OCI-LY1 (cell line): Measurements from ENCODE around the gene APC.
A peak's percentile ranks its signal among the peaks of the same experiment; 100 is the strongest.

Experiments used
- H2AFZ ChIP-seq: fragments of 200-600 bp; sonication (generic), shearing (Covaris generic); 2 replicates; pipeline ENCODE4 v1.6.0; 2014; ENCODE audit warnings: antibody characterized with exemption, mild to moderate bottlenecking, low read length
- H3F3A ChIP-seq: fragments of 200-600 bp; sonication (generic), shearing (Covaris generic); 2 replicates; pipeline ENCODE4 v1.6.0; 2014; ENCODE audit warnings: mild to moderate bottlenecking, antibody characterized with exemption, low read length, moderate library complexity; ENCODE audit not compliant: insufficient read depth
- H3K27ac ChIP-seq: fragments of 200-600 bp; sonication (generic); 2 replicates; pipeline ENCODE4 v1.5.1; 2014; ENCODE audit warnings: low read length, mixed run types, mild to moderate bottlenecking, low read depth; ENCODE audit not compliant: poor library complexity, severe bottlenecking
- H3K27me3 ChIP-seq: fragments of 200-600 bp; sonication (generic); 2 replicates; pipeline ENCODE4 v1.6.0; 2014; ENCODE audit warnings: antibody characterized with exemption, mild to moderate bottlenecking, low read length, moderate library complexity; ENCODE audit not compliant: insufficient read depth
- H3K36me3 ChIP-seq: fragments of 200-600 bp; sonication (generic); 2 replicates; pipeline ENCODE4 v1.6.1; 2014; ENCODE audit warnings: mild to moderate bottlenecking, antibody characterized with exemption, low read length, moderate library complexity, mixed read lengths; ENCODE audit not compliant: insufficient read depth
- H3K4me1 ChIP-seq: fragments of 200-600 bp; sonication (generic); 2 replicates; pipeline ENCODE4 v1.5.1; 2014; ENCODE audit warnings: mild to moderate bottlenecking, low read length, moderate library complexity; ENCODE audit not compliant: insufficient read depth, severe bottlenecking
- H3K4me2 ChIP-seq: fragments of 200-600 bp; sonication (generic), shearing (Covaris generic); 2 replicates; pipeline ENCODE4 v1.6.1; 2014; ENCODE audit warnings: low read length
- H3K4me3 ChIP-seq: fragments of 200-600 bp; sonication (generic); 2 replicates; pipeline ENCODE4 v1.5.1; 2014; ENCODE audit warnings: low read length, low read depth, mild to moderate bottlenecking, mixed read lengths; ENCODE audit not compliant: poor library complexity, severe bottlenecking
- H3K79me2 ChIP-seq: fragments of 200-600 bp; shearing (Covaris generic); 2 replicates; pipeline ENCODE4 v1.6.1; 2016; ENCODE audit warnings: mixed run types, low read length, mixed read lengths; ENCODE audit not compliant: insufficient read depth
- H3K9ac ChIP-seq: fragments of 200-600 bp; sonication (generic), shearing (Covaris generic); 2 replicates; pipeline ENCODE4 v1.6.1; 2014; ENCODE audit warnings: mild to moderate bottlenecking, low read length, mixed read lengths
- H3K9me2 ChIP-seq: fragments of 200-600 bp; sonication (generic), shearing (Covaris generic); 2 replicates; pipeline ENCODE4 v1.6.1; 2014; ENCODE audit warnings: low read depth, mild to moderate bottlenecking, low read length, mixed read lengths
- H3K9me3 ChIP-seq: fragments of 200-600 bp; shearing (Covaris generic); 2 replicates; pipeline ENCODE4 v1.6.1; 2014; ENCODE audit warnings: low read length, mixed read lengths
- H4K20me1 ChIP-seq: fragments of 200-600 bp; sonication (generic), shearing (Covaris generic); 2 replicates; pipeline ENCODE4 v1.6.0; 2016; ENCODE audit warnings: mild to moderate bottlenecking, low read length; ENCODE audit not compliant: insufficient read depth
- CTCF ChIP-seq: fragments of 200-600 bp; sonication (generic), shearing (Covaris generic); IDR thresholded peaks from 2 replicates; pipeline ENCODE4 v1.5.1; 2017; ENCODE audit warnings: mild to moderate bottlenecking, antibody characterized with exemption, low read length, moderate library complexity, mixed read lengths
- EZH2 ChIP-seq: fragments of 200-600 bp; sonication (generic), shearing (Covaris generic); IDR thresholded peaks from 2 replicates; pipeline ENCODE4 v1.8.0; 2017; ENCODE audit warnings: borderline replicate concordance, mixed run types, mild to moderate bottlenecking, antibody characterized with exemption, low read length, moderate library complexity, mixed read lengths

The APC gene

GRCh38 chr5:112794410-112794809 lies 56.7 kb downstream of the APC start:
- TF ChIP-seq EZH2 (no peak), CTCF (no peak)
- H3K9me2 ChIP-seq, result no peaks in the 10 kb centered on the region
- H4K20me1 ChIP-seq, result no peaks in the 10 kb centered on the region
- peaks cover 58% of the 10 kb centered on the region for H3K36me3 ChIP-seq
- no peak overlapping the region for H3K4me3 ChIP-seq
- H2AFZ ChIP-seq, result no peak overlapping the region
- H3K9ac ChIP-seq, result no peak overlapping the region
- peaks cover 15% of the 10 kb centered on the region for H3K4me1 ChIP-seq
- H3K27me3 ChIP-seq, result no peaks in the 10 kb centered on the region
- H3F3A ChIP-seq, result no peaks in the 10 kb centered on the region
- no peaks in the 10 kb centered on the region for H3K9me3 ChIP-seq
- H3K27ac ChIP-seq, result no peak overlapping the region
- H3K4me2 ChIP-seq, result no peak overlapping the region
- H3K79me2 ChIP-seq, result no peaks in the 10 kb centered on the region

- Histone ChIP-seq H3K4me3 (no peak overlapping the region), H3K9me2 (no peaks in the 10 kb centered on the region), H3K79me2 (no peaks in the 10 kb centered on the region), H3K4me1 (peaks cover 15% of the 10 kb centered on the region), H4K20me1 (no peaks in the 10 kb centered on the region), H3K9me3 (no peaks in the 10 kb centered on the region), H3K4me2 (peak overlapping the region; percentile 35; the same call in 1 of the 2 replicates), H3K27ac (peak overlapping the region; percentile 77), H3K27me3 (no peaks in the 10 kb centered on the region), H3F3A (no peaks in the 10 kb centered on the region), H3K36me3 (peaks cover 58% of the 10 kb centered on the region), H3K9ac (no peak overlapping the region), H2AFZ (no peak overlapping the region)
- TF ChIP-seq EZH2 (no peak), CTCF (no peak)
These were observed 57.7 kb downstream of the APC start for GRCh38 chr5:112795342-112795741.

- Histone ChIP-seq H3K36me3 (peaks cover 61% of the 10 kb centered on the region), H3K4me2 (peak overlapping the region; percentile 35), H3K4me3 (no peak overlapping the region), H3K9me3 (no peaks in the 10 kb centered on the region), H4K20me1 (no peaks in the 10 kb centered on the region), H3K27ac (peak overlapping the region; percentile 77), H3K9me2 (no peaks in the 10 kb centered on the region), H3F3A (no peaks in the 10 kb centered on the region), H3K9ac (no peak overlapping the region), H2AFZ (no peak overlapping the region), H3K79me2 (no peaks in the 10 kb centered on the region), H3K4me1 (peaks cover 15% of the 10 kb centered on the region), H3K27me3 (no peaks in the 10 kb centered on the region)
- TF ChIP-seq EZH2, result no peak
- TF ChIP-seq CTCF, result no peak
These were observed 58.4 kb downstream of the APC start for GRCh38 chr5:112795944-112796678.
